HUES6 (cell line): ENCODE data around the gene NRP2.

Experiments used
- H3K27ac ChIP-seq: 2 replicates; pipeline ENCODE4 v1.7.0; 2013; ENCODE audit warnings: low read depth, mild to moderate bottlenecking, low read length, inconsistent platforms
- H3K27me3 ChIP-seq: 2 replicates; pipeline ENCODE4 v1.6.1; 2013; ENCODE audit warnings: low read length; ENCODE audit not compliant: control insufficient read depth, insufficient read depth
- H3K36me3 ChIP-seq: 2 replicates; pipeline ENCODE4 v1.6.1; 2013; ENCODE audit warnings: low read length; ENCODE audit not compliant: control insufficient read depth, insufficient read depth
- H3K4me1 ChIP-seq: 2 replicates; pipeline ENCODE4 v1.6.1; 2013; ENCODE audit warnings: low read length; ENCODE audit not compliant: control insufficient read depth, insufficient read depth
- H3K4me3 ChIP-seq: 2 replicates; pipeline ENCODE4 v1.5.1; 2013; ENCODE audit warnings: low read depth, low read length
- H3K9ac ChIP-seq: one replicate; pipeline ENCODE4 v1.6.1; 2013; ENCODE audit warnings: mild to moderate bottlenecking, low read length
- H3K9me3 ChIP-seq: 2 replicates; pipeline ENCODE4 v1.6.1; 2013; ENCODE audit warnings: low read depth, low read length; ENCODE audit not compliant: control insufficient read depth, insufficient read depth

NRP2 gene

GRCh38 chr2:205775097-205775877 is 93.0 kb downstream of the NRP2 start:
- H3K27ac ChIP-seq: no peak overlapping the region
- no peaks in the 10 kb centered on the region for H3K27me3 ChIP-seq
- no peak overlapping the region for H3K9ac ChIP-seq
- peaks cover 4% of the 10 kb centered on the region; the same call in 1 of the 2 replicates for H3K4me1 ChIP-seq
- no peaks in the 10 kb centered on the region for H3K36me3 ChIP-seq
- H3K9me3 ChIP-seq: no peaks in the 10 kb centered on the region
- no peak overlapping the region for H3K4me3 ChIP-seq

GRCh38 chr2:205776139-205776538 is 93.8 kb downstream of the NRP2 start:
- H3K4me1 ChIP-seq: no peaks in the 10 kb centered on the region
- no peak overlapping the region for H3K4me3 ChIP-seq
- H3K27me3 ChIP-seq: no peaks in the 10 kb centered on the region
- no peaks in the 10 kb centered on the region for H3K36me3 ChIP-seq
- no peak overlapping the region for H3K9ac ChIP-seq
- H3K9me3 ChIP-seq: no peaks in the 10 kb centered on the region
- no peak overlapping the region for H3K27ac ChIP-seq

GRCh38 chr2:205776720-205777119 is 94.4 kb downstream of the NRP2 start:
- no peaks in the 10 kb centered on the region for H3K36me3 ChIP-seq
- no peaks in the 10 kb centered on the region for H3K27me3 ChIP-seq
- no peaks in the 10 kb centered on the region for H3K4me1 ChIP-seq
- H3K4me3 ChIP-seq: no peak overlapping the region
- no peak overlapping the region for H3K27ac ChIP-seq
- H3K9me3 ChIP-seq: no peaks in the 10 kb centered on the region
- no peak overlapping the region for H3K9ac ChIP-seq

- Histone ChIP-seq H3K4me1 (no peaks in the 10 kb centered on the region), H3K9ac (no peak overlapping the region), H3K27me3 (no peaks in the 10 kb centered on the region), H3K9me3 (no peaks in the 10 kb centered on the region), H3K27ac (no peak overlapping the region), H3K36me3 (no peaks in the 10 kb centered on the region), H3K4me3 (no peak overlapping the region)
Observed at GRCh38 chr2:205778356-205778755, 96.1 kb downstream of the NRP2 start.

- Histone ChIP-seq H3K9me3 (no peaks in the 10 kb centered on the region), H3K4me3 (no peak overlapping the region), H3K9ac (no peak overlapping the region), H3K27me3 (no peaks in the 10 kb centered on the region), H3K27ac (no peak overlapping the region), H3K4me1 (no peaks in the 10 kb centered on the region), H3K36me3 (no peaks in the 10 kb centered on the region)
Observed at GRCh38 chr2:205780645-205781044, 98.3 kb downstream of the NRP2 start.

GRCh38 chr2:205781244-205781931 is 99.1 kb downstream of the NRP2 start:
- H3K4me1 ChIP-seq: no peaks in the 10 kb centered on the region
- no peak overlapping the region for H3K27ac ChIP-seq
- no peaks in the 10 kb centered on the region for H3K27me3 ChIP-seq
- H3K4me3 ChIP-seq: no peak overlapping the region
- H3K9me3 ChIP-seq: no peaks in the 10 kb centered on the region
- no peak overlapping the region for H3K9ac ChIP-seq
- H3K36me3 ChIP-seq: no peaks in the 10 kb centered on the region

GRCh38 chr2:205782941-205783340 is 100.6 kb downstream of the NRP2 start:
- Histone ChIP-seq H3K27me3 (no peaks in the 10 kb centered on the region), H3K4me1 (no peaks in the 10 kb centered on the region), H3K36me3 (no peaks in the 10 kb centered on the region), H3K4me3 (no peak overlapping the region), H3K27ac (no peak overlapping the region), H3K9ac (no peak overlapping the region), H3K9me3 (no peaks in the 10 kb centered on the region)

GRCh38 chr2:205783872-205784499 is 101.7 kb downstream of the NRP2 start:
- Histone ChIP-seq H3K9ac (no peak overlapping the region), H3K36me3 (no peaks in the 10 kb centered on the region), H3K27me3 (no peaks in the 10 kb centered on the region), H3K27ac (no peak overlapping the region), H3K4me3 (no peak overlapping the region), H3K4me1 (no peaks in the 10 kb centered on the region), H3K9me3 (no peaks in the 10 kb centered on the region)

- Histone ChIP-seq H3K4me1 (no peaks in the 10 kb centered on the region), H3K9me3 (no peaks in the 10 kb centered on the region), H3K27me3 (no peaks in the 10 kb centered on the region), H3K4me3 (no peak overlapping the region), H3K27ac (no peak overlapping the region), H3K36me3 (no peaks in the 10 kb centered on the region), H3K9ac (no peak overlapping the region)
Observed at GRCh38 chr2:205785507-205786260, 103.4 kb downstream of the NRP2 start.

- Histone ChIP-seq H3K4me1 (no peaks in the 10 kb centered on the region), H3K36me3 (no peaks in the 10 kb centered on the region), H3K9ac (no peak overlapping the region), H3K27ac (no peak overlapping the region), H3K4me3 (no peak overlapping the region), H3K9me3 (no peaks in the 10 kb centered on the region), H3K27me3 (no peaks in the 10 kb centered on the region)
Observed at GRCh38 chr2:205786976-205787375, 104.7 kb downstream of the NRP2 start.
